ENCODE results near the gene TREX2.

Gene TREX2

DNA sequence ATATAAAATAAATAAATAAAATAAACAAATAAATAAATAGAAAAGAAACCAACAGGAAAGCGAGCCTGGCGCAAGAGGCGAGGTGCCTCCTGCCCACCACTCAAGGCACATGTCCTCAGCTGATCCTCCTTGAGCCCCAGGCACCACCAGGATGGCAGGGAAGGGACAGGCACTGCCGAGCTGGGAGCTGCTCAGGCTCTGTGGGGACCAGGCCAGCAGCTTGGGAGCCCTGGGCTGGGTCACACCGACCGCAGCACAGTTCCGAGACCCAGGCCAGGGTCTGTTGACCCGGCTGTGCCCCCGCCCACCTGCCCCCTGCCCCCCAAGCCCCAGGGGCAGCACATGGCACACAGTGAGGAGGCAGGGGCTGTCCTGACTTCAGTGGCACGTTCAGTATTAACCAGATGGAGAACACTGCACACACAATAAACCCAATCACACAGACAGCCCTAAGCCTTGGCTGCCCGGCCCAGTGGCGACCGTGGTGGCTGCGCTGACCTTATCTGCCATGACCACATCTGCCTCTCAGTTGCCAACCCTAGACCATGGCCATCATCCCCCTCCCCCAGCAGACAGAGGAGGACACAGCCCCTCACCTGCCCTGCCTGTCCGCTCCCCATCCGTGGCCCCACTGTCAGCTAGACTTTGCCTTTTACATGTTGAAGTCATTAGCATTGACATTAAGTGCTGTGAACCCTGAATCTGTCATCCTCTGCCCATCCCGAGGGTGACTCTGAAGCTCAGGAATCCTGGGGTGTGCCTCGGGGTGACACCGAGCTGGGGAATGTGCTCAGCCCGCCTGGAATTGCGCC, 2.9 kb upstream of the TREX2 start:
- H3K4me1 ChIP-seq = no peaks in the 10 kb centered on the region
- intact Hi-C loops (cut with DNase I; ENCODE audit: low total_unique reads) = no loop called here

DNA sequence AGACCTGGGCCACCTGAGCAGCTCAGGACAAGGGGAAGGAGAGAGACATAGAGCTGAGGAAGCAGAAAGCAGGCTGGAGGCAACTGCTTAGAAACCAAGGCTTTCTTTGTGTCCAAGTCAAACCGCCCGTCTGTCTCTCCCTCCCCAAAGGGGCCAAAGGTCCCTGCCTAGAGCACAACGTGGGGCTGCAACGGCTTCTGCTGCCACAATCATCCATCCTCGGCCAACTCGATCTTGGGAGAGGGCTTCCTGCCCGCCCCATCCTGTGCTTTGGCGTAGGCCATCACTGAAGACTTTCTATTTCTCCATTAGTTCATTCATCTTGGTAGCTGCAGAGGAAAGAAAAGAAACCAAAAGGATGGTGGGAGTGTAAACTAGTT, 1.7 kb upstream of the TREX2 start:
- no peaks in the 10 kb centered on the region for H3K27me3 ChIP-seq
- peaks cover 0 to 32% (median 15%) of the 10 kb centered on the region in 3 donors for H3K36me3 ChIP-seq
- DNase-seq = no peak
- no peak overlapping the region for H3K4me3 ChIP-seq
- TF ChIP-seq, protein P1, sequence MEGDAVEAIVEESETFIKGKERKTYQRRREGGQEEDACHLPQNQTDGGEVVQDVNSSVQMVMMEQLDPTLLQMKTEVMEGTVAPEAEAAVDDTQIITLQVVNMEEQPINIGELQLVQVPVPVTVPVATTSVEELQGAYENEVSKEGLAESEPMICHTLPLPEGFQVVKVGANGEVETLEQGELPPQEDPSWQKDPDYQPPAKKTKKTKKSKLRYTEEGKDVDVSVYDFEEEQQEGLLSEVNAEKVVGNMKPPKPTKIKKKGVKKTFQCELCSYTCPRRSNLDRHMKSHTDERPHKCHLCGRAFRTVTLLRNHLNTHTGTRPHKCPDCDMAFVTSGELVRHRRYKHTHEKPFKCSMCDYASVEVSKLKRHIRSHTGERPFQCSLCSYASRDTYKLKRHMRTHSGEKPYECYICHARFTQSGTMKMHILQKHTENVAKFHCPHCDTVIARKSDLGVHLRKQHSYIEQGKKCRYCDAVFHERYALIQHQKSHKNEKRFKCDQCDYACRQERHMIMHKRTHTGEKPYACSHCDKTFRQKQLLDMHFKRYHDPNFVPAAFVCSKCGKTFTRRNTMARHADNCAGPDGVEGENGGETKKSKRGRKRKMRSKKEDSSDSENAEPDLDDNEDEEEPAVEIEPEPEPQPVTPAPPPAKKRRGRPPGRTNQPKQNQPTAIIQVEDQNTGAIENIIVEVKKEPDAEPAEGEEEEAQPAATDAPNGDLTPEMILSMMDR (IDR thresholded peaks at IDR 0.05) = no peak
- no peaks in the 10 kb centered on the region for H3K9me3 ChIP-seq
- no peaks in the 10 kb centered on the region for H3K4me1 ChIP-seq
- H3K27ac ChIP-seq = no peak overlapping the region
- intact Hi-C loops (cut with DNase I; ENCODE audit: low total_unique reads) = no loop called here

More for the DNA sequence above, 2.9 kb upstream of the TREX2 start:
- Histone ChIP-seq H3K9me3 (no peaks in the 10 kb centered on the region), H3K27me3 (no peaks in the 10 kb centered on the region), H3K36me3 (peaks cover 0 to 36% (median 16%) of the 10 kb centered on the region in 3 donors), H3K27ac (no peak overlapping the region), H3K4me3 (no peak overlapping the region)
- DNase-seq = no peak
- TF ChIP-seq, protein P1 (IDR thresholded peaks at IDR 0.05) = no peak

DNA sequence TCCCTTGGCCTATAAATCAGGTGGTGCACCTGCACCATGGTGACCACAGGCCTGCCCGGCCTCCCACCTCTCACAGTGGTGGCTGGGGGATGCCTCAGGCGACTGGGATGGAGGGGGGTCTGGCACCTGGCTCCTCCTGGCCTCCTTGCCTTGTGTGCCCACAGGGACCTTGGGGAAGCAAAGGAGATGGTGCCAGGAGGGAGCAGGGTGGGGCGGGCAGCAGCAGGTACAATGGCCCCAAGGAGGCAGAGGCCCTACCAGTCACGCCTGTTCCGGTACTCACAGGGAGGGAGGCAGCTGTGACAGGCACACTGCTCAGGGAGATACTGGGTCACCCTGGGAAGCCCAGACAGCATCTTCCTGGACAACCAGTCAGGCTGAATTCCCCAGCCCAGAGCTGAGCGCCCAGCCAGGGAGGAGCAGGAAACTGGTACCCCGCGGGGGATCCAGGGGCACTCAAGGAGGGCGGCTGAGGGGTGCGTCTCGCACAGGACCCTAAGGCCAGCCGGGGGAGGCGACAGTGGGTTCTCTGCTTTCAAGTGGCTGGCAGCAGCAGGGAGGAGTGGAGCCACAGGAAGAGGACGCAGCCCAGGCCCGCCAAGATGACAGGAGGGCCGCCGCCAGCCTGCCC, 1.2 kb upstream of the TREX2 start:
- TF ChIP-seq, protein P1 (IDR thresholded peaks at IDR 0.05) = no peak
- no peaks in the 10 kb centered on the region for H3K4me1 ChIP-seq
- intact Hi-C loops (cut with DNase I; ENCODE audit: low total_unique reads) = no loop called here
- peaks cover 0 to 32% (median 15%) of the 10 kb centered on the region in 3 donors for H3K36me3 ChIP-seq
- H3K27me3 ChIP-seq = no peaks in the 10 kb centered on the region
- H3K27ac ChIP-seq = no peak overlapping the region
- no peaks in the 10 kb centered on the region for H3K9me3 ChIP-seq
- H3K4me3 ChIP-seq = no peak overlapping the region
- no peak for DNase-seq

DNA sequence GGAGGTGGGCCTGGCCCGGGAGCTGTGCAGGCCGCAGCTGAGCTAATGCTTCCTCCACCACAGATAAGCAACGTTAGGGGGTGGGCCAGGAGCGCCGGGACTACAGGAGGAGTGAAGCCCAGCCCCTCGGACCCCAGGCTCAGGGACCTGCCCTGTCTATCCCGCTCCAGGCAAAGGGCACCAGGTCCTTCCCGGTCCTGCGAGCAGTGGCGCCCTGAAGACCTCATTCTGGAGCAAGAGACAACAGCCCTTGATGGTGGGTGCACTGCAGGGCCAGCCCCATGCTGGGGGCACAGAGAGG, 730 bp upstream of the TREX2 start:
- H3K9me3 ChIP-seq = no peaks in the 10 kb centered on the region
- peaks cover 0 to 32% (median 15%) of the 10 kb centered on the region in 3 donors for H3K36me3 ChIP-seq
- H3K4me1 ChIP-seq = no peaks in the 10 kb centered on the region
- no peak overlapping the region for H3K27ac ChIP-seq
- no peak overlapping the region for H3K4me3 ChIP-seq
- no peaks in the 10 kb centered on the region for H3K27me3 ChIP-seq
- intact Hi-C loops (cut with DNase I; ENCODE audit: low total_unique reads) = no loop called here
- TF ChIP-seq, protein P1 (IDR thresholded peaks at IDR 0.05) = no peak
- no peak for DNase-seq

DNA sequence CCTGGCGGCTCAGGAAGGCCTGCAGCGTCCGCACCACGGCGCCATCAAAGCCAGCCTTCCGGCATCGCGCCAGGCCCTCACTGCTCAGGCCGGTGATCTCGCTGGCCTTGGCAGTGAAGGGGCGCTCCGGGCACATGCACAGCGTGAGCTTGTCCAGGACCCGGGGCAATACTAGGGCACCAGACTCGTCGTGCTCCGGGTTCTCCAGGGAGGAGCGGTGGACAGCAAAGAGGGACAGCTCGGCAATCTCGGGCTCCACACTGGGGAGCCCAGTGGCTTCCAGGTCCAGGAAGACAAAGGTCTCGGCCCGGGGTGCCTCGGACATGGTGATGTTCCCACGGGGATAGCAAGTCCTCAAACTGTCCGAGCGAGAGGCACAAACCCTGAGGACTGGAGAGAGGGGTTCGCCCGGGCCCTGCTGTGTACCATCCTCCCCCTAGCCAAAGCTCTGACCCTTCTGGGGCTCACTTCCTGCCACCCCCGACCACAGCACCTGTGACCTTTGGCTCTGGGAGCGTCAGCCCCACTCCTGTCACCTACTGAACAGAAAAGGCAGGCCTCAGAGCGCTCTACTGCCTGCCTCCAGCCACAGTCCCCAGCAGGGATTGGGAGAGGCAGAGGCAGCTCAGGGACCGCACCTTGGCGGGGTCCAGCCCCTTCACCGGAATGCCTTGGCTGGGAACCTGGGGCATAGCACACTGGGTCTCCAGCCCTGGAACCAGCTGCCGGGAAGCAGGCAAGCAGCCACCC, 575 bp downstream of the TREX2 start:
- Histone ChIP-seq H3K27me3 (no peaks in the 10 kb centered on the region), H3K36me3 (peaks cover 0 to 19% (median 8%) of the 10 kb centered on the region in 3 donors), H3K27ac (no peak overlapping the region), H3K4me3 (no peak overlapping the region), H3K9me3 (no peaks in the 10 kb centered on the region), H3K4me1 (no peaks in the 10 kb centered on the region)
- intact Hi-C loops (cut with DNase I; ENCODE audit: low total_unique reads) = no loop called here
- DNase-seq = no peak
- TF ChIP-seq, protein P1 (IDR thresholded peaks at IDR 0.05) = no peak

All from tibial artery (tissue), 4 donors.